ENCODE data around the gene RNF144A.
A peak's percentile ranks its signal among the peaks of the same experiment; 100 is the strongest.

RNF144A gene

GRCh38 chr2:7007488-7007845 lies 90.3 kb downstream of the RNF144A start:
- DNase-seq (ENCODE audit: low read depth in 2 of 2) = no peak
- TF ChIP-seq, protein P1, sequence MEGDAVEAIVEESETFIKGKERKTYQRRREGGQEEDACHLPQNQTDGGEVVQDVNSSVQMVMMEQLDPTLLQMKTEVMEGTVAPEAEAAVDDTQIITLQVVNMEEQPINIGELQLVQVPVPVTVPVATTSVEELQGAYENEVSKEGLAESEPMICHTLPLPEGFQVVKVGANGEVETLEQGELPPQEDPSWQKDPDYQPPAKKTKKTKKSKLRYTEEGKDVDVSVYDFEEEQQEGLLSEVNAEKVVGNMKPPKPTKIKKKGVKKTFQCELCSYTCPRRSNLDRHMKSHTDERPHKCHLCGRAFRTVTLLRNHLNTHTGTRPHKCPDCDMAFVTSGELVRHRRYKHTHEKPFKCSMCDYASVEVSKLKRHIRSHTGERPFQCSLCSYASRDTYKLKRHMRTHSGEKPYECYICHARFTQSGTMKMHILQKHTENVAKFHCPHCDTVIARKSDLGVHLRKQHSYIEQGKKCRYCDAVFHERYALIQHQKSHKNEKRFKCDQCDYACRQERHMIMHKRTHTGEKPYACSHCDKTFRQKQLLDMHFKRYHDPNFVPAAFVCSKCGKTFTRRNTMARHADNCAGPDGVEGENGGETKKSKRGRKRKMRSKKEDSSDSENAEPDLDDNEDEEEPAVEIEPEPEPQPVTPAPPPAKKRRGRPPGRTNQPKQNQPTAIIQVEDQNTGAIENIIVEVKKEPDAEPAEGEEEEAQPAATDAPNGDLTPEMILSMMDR (IDR thresholded peaks at IDR 0.05; ENCODE audit: low read depth, low read length) = no peak
- no peak overlapping the region for H3K4me3 ChIP-seq (replicated peaks in 1 of 2; ENCODE audit: low read depth in 2 of 2, low read length in 2 of 2)

- DNase-seq (ENCODE audit: low read depth in 2 of 2) = peak; percentile 90 to 93
- TF ChIP-seq, protein P1 (IDR thresholded peaks at IDR 0.05; ENCODE audit: low read depth, low read length) = peak; percentile 50
- no peak overlapping the region for H3K4me3 ChIP-seq (replicated peaks in 1 of 2; ENCODE audit: low read depth in 2 of 2, low read length in 2 of 2)
Observed at GRCh38 chr2:7007846-7008741, 90.9 kb downstream of the RNF144A start.

DNA sequence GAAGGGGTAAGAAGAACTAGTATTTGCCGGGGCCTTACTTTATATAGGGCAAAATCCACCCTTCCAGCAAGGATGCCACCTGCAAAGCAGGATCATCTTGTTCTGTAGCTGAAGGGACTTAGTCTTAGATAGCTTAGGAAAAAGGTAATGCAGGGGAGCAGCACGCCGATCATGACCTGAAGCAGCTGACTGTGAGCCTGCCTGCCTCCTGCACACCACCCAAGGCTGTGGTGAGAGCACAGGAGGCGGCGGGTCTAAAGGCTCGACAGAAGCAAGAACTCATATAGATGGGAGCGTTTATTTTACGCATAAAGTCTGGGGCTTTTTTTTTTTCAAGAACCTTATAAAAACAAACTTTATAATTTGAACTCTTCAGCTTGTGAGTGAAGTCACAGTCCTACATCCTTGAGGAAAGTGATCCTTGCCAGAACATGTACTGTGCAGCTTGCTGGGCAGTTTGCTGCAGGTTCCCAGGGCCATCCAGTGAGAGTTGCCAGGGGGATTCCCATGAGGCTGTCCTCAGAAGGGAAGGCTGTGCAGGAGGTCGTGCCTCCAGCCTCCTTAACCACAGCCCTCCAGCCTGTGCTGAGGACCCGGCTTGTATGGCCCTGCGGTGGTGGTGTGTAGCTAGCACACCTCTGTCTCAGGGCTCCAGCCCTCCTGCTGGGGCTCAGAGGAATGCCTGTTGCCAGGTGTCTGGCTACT lies 92.1 kb downstream of the RNF144A start:
- DNase-seq (ENCODE audit: low read depth in 2 of 2) = peak in 1 of 2 donors; percentile 60
- TF ChIP-seq, protein P1 (IDR thresholded peaks at IDR 0.05; ENCODE audit: low read depth, low read length) = no peak
- H3K4me3 ChIP-seq (replicated peaks in 1 of 2; ENCODE audit: low read depth in 2 of 2, low read length in 2 of 2) = no peak overlapping the region

DNA sequence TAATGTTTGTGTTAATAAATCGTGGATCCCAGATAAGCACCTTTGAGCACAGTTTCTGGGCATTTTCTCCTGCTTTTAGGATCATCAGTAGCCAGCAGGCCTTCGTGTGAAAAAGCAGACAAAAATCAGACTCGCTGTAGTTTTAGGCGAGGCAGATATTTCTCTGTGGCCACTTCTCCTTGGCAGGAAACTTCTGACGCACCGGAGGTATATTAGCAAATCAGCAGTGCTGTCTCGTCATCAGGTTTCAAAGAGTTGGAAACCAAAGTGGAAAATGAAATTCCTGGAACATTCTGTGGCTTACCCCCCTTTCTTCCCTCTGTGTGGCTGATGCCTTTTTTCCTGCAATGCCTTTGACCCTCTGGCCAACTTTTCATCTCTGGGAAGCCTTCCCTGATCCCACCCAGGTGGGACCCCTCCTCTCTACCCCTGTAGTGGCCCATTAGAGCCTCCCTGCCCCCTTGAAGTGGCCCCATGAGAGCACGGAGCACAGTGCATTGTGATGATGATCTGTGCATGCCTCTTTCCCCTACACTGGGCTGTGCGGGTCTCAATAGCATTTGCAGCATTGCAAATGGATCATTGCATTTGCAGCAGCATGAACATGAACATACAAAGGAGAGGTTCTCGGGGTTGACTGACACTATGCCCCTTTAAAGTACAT lies 93.3 kb downstream of the RNF144A start:
- TF ChIP-seq, protein P1 (IDR thresholded peaks at IDR 0.05; ENCODE audit: low read depth, low read length) = no peak
- DNase-seq (ENCODE audit: low read depth in 2 of 2) = peak; percentile 81 to 96
- H3K4me3 ChIP-seq (replicated peaks in 1 of 2; ENCODE audit: low read depth in 2 of 2, low read length in 2 of 2) = no peak overlapping the region

DNA sequence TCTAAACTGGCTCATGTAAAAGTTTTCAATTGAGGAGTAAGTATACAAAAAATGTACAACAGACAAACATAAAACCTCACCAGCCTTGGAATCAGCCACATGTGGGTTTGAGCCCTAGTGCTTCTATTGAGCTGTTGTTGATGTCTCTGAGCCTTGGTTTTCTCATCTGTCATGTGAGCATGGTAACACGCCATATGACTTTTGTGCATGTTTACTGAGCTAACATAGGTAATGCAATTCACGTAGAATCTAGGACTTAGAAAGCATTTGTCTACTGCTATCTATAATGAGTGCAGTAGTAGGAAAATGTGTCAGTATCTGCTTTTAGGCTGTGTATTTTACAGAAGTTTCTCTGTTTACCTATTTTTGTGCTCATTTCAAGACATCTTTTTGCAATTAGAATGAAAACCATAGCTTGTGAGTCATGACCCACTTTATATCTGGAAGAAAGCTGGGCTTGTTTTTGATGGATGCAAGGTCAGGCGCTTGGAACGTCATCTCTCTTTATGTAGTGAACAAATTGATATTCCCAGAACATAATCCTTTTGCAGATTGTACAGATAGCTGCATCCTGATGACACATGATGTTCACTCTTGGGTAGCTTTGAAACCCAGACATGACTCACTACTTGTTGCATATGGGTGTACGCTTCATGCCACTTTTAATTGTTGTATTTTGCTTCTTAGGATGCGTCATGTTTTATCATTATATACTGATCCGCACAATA lies 94.3 kb downstream of the RNF144A start:
- peak; percentile 92 to 94 for DNase-seq (ENCODE audit: low read depth in 2 of 2)
- no peak overlapping the region for H3K4me3 ChIP-seq (replicated peaks in 1 of 2; ENCODE audit: low read depth in 2 of 2, low read length in 2 of 2)
- TF ChIP-seq, protein P1 (IDR thresholded peaks at IDR 0.05; ENCODE audit: low read depth, low read length) = no peak

DNA sequence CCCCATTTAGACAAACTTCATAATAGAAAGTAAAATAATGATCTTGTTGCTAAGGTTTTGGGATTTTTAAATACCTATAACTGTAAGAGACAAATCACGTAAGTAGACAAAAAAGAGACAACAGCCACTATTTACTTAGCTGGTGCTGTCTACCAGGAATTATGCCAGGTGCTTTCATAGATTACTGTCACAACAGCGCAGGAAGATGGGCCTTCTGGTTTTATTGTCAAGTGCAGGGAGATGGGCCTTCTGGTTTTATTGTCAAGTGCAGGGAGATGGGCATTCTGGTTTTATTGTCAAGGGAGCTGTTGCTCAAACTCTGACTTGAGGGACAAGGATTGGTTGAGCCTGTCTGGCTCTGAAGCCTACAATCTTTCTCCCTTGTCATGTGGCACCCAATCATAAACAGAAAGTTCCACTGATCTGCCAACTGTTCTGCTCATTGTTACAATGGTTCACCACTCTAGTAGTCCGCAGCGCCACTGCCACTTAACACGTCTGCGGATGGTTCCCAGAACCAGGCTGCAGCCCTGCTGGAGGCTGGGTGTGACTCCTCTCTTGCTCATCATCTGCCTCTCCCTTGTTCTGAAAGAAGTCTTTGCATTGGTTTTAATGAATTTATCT lies 95.0 kb downstream of the RNF144A start:
- peak; percentile 55 to 72 for DNase-seq (ENCODE audit: low read depth in 2 of 2)

More for the DNA sequence above, 95.0 kb downstream of the RNF144A start:
- TF ChIP-seq, protein P1 (IDR thresholded peaks at IDR 0.05; ENCODE audit: low read depth, low read length) = no peak
- H3K4me3 ChIP-seq (replicated peaks in 1 of 2; ENCODE audit: low read depth in 2 of 2, low read length in 2 of 2) = no peak overlapping the region
